Measurements from ENCODE around the gene P4HTM. TPM values are rescaled to one million over a fixed set of nuclear protein-coding genes. Genes with fewer than 3 reads are reported as not detected.

P4HTM gene
- total RNA-seq, 4 donors from 2014 or later, result 76.4 to 99.0 (median 88.8) TPM

GRCh38 chr3:49028298-49028672 is 38.2 kb downstream of the P4HTM start:
- H3K4me1 ChIP-seq, result peaks cover 0 to 53% (median 12%) of the 10 kb centered on the region in 4 donors
- WGBS, 2 donors, result 79 to 80% methylated on average over 4 of the region's 4 CpGs
- H3K27me3 ChIP-seq, result no peaks in the 10 kb centered on the region
- peak overlapping the region; percentile 52 to 84 (median 74) for H3K4me3 ChIP-seq
- H3K9me3 ChIP-seq, result no peaks in the 10 kb centered on the region
- TF ChIP-seq EP300 (IDR thresholded peaks at IDR 0.05), result no peak
- H3K27ac ChIP-seq, result peak overlapping the region; percentile 90 to 99 (median 96)
- DNase-seq (ENCODE audit: low spot score in 2 of 2), result no peak
- H3K36me3 ChIP-seq, result peaks cover 6 to 74% (median 18%) of the 10 kb centered on the region in 3 donors

GRCh38 chr3:49028673-49029562 is 38.9 kb downstream of the P4HTM start, which contains the start of gene IMPDH2:
IMPDH2 (minus strand) TSS chr3:49029398; CDS start chr3:49029350, 48 bp downstream.
- WGBS, 2 donors, result 3% methylated on average over 36 to 45 of the region's 55 CpGs
- H3K36me3 ChIP-seq, result peaks cover 6 to 74% (median 18%) of the 10 kb centered on the region in 3 donors
- H3K27ac ChIP-seq, result peak within 1 kb of the TSS; percentile 90 to 99 (median 96)
- peak; percentile 90 for DNase-seq (ENCODE audit: low spot score in 2 of 2)
- no peaks in the 10 kb centered on the region for H3K27me3 ChIP-seq
- H3K4me3 ChIP-seq, result peak within 1 kb of the TSS; percentile 52 to 84 (median 74)
- H3K4me1 ChIP-seq, result peaks cover 0 to 47% (median 10%) of the 10 kb centered on the region in 4 donors
- no peaks in the 10 kb centered on the region for H3K9me3 ChIP-seq
- TF ChIP-seq POLR2A (IDR thresholded peaks at IDR 0.05) (peak; percentile 92 to 96), CTCF (IDR thresholded peaks at IDR 0.05) (peak in 3 of 5 experiments; percentile 11 to 56 (median 42)), EP300 (IDR thresholded peaks at IDR 0.05) (peak; percentile 91 to 100)

GRCh38 chr3:49029563-49029884 is 39.5 kb downstream of the P4HTM start:
- Histone ChIP-seq H3K27me3 (no peaks in the 10 kb centered on the region), H3K9me3 (no peaks in the 10 kb centered on the region), H3K36me3 (peaks cover 6 to 74% (median 14%) of the 10 kb centered on the region in 3 donors), H3K4me3 (peak overlapping the region; percentile 52 to 84 (median 74)), H3K4me1 (peaks cover 0 to 43% (median 10%) of the 10 kb centered on the region in 4 donors), H3K27ac (peak overlapping the region; percentile 90 to 99 (median 96))
- 0 to 1% methylated on average over 7 of the region's 7 CpGs for WGBS, 2 donors
- no peak for DNase-seq (ENCODE audit: low spot score in 2 of 2)
- no peak for TF ChIP-seq POLR2A (IDR thresholded peaks at IDR 0.05)
- TF ChIP-seq EP300 (IDR thresholded peaks at IDR 0.05), result no peak
- no peak for TF ChIP-seq CTCF (IDR thresholded peaks at IDR 0.05)

GRCh38 chr3:49030321-49030720 is 40.3 kb downstream of the P4HTM start:
- Histone ChIP-seq H3K4me1 (peaks cover 0 to 38% (median 10%) of the 10 kb centered on the region in 4 donors), H3K9me3 (no peaks in the 10 kb centered on the region), H3K4me3 (no peak overlapping the region), H3K27ac (peak overlapping the region in 1 of 4 donors; percentile 99), H3K36me3 (peaks cover 6 to 74% (median 10%) of the 10 kb centered on the region in 3 donors), H3K27me3 (no peaks in the 10 kb centered on the region)
- TF ChIP-seq EP300 (IDR thresholded peaks at IDR 0.05) (no peak), CTCF (IDR thresholded peaks at IDR 0.05) (no peak), POLR2A (IDR thresholded peaks at IDR 0.05) (no peak)
- WGBS, 2 donors, result 87 to 94% methylated on average over 6 of the region's 6 CpGs
- DNase-seq (ENCODE audit: low spot score in 2 of 2), result no peak

GRCh38 chr3:49032646-49033304 is 42.7 kb downstream of the P4HTM start:
- no peak overlapping the region for H3K4me3 ChIP-seq
- H3K27ac ChIP-seq, result no peak overlapping the region
- no peak for TF ChIP-seq POLR2A (IDR thresholded peaks at IDR 0.05)
- TF ChIP-seq EP300 (IDR thresholded peaks at IDR 0.05), result no peak
- TF ChIP-seq CTCF (IDR thresholded peaks at IDR 0.05), result no peak
- no peak for DNase-seq (ENCODE audit: low spot score in 2 of 2)
- 89 to 90% methylated on average over 6 of the region's 6 CpGs for WGBS, 2 donors
- H3K27me3 ChIP-seq, result no peaks in the 10 kb centered on the region
- no peaks in the 10 kb centered on the region for H3K9me3 ChIP-seq
- H3K36me3 ChIP-seq, result peaks cover 6 to 70% (median 10%) of the 10 kb centered on the region in 3 donors
- H3K4me1 ChIP-seq, result peaks cover 0 to 21% (median 10%) of the 10 kb centered on the region in 4 donors
